ENCODE measurements around the gene CYP1A2. TPM values are rescaled to one million over a fixed set of nuclear protein-coding genes. Genes with fewer than 3 reads are reported as not detected.

The CYP1A2 gene
- total and polyA plus RNA-seq, 12 donors = 0.11 TPM; not detected in 11

DNA sequence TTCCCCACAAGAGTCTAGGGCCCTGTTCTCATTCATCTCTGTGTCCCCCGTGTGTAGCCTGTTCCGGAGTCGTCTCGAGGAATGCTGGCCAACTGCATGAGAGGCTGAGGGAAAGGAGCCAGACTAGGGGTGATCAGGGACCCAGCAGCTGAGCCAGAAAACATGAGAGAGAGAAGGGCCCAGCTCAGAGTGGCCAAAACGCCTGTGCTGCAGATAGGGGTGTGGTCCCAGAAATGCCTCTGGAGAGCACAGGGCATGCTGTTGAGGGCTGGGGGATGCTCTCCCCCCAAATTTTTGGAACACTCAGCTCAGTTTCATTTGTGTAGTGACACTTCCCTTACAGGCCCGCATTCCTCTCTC lies 14.1 kb downstream of the CYP1A2 start:
- no peaks in the 10 kb centered on the region for H3K36me3 ChIP-seq
- ATAC-seq (peak in 5 of 8 donors; percentile 13 to 61 (median 45)), DNase-seq (no peak)
- peaks cover 0 to 2% (median 0%) of the 10 kb centered on the region in 7 donors for H3K27me3 ChIP-seq
- TF ChIP-seq, protein P1, sequence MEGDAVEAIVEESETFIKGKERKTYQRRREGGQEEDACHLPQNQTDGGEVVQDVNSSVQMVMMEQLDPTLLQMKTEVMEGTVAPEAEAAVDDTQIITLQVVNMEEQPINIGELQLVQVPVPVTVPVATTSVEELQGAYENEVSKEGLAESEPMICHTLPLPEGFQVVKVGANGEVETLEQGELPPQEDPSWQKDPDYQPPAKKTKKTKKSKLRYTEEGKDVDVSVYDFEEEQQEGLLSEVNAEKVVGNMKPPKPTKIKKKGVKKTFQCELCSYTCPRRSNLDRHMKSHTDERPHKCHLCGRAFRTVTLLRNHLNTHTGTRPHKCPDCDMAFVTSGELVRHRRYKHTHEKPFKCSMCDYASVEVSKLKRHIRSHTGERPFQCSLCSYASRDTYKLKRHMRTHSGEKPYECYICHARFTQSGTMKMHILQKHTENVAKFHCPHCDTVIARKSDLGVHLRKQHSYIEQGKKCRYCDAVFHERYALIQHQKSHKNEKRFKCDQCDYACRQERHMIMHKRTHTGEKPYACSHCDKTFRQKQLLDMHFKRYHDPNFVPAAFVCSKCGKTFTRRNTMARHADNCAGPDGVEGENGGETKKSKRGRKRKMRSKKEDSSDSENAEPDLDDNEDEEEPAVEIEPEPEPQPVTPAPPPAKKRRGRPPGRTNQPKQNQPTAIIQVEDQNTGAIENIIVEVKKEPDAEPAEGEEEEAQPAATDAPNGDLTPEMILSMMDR (IDR thresholded peaks at IDR 0.05) = no peak
- peaks cover 0 to 14% (median 7%) of the 10 kb centered on the region in 9 donors for H3K4me1 ChIP-seq
- H3K9me3 ChIP-seq = no peaks in the 10 kb centered on the region
- H3K27ac ChIP-seq = peak overlapping the region in 3 of 10 donors; percentile 44 to 80 (median 62)
- intact Hi-C loops (cut with DNase I) = loop anchor here in 5 of 10 donors (10.0 kb wide), 3 partner anchors 68 to 388 kb away; partner anchors contain the start of gene EDC3 (in 1 of the 5)
- 14 to 16% methylated on average over 6 of the region's 6 CpGs for WGBS, 2 donors
- H3K4me3 ChIP-seq = no peak overlapping the region

DNA sequence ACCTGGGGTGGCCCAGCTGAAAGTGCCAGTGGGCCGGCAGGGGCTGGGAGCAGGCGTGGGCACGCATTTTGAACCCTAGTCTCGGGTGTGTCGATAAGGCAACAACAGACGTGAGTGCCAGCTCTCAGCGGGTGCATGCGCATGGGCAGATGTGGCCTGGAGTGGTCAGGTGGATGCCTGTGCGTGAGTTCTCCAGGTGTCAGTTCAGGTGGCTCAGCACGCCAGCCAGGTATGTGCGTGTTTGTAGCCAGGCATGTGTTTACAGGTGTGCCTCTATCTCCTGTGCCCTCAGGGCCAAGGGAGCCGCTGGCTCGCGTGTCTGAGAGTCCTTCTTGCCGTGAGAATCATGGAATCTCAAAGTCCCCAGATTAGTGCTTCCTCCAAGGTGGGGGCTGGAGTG lies 14.8 kb downstream of the CYP1A2 start:
- Histone ChIP-seq H3K27me3 (peaks cover 0 to 4% (median 0%) of the 10 kb centered on the region in 7 donors), H3K36me3 (no peaks in the 10 kb centered on the region), H3K9me3 (no peaks in the 10 kb centered on the region), H3K27ac (peak overlapping the region in 3 of 10 donors; percentile 44 to 80 (median 62)), H3K4me1 (peaks cover 0 to 16% (median 8%) of the 10 kb centered on the region in 9 donors), H3K4me3 (no peak overlapping the region)
- DNase-seq = no peak
- intact Hi-C loops (cut with DNase I) = loop anchor here in 5 of 10 donors (10.0 kb wide), 3 partner anchors 69 to 389 kb away; partner anchors contain the start of gene EDC3 (in 1 of the 5)
- TF ChIP-seq, protein P1 (IDR thresholded peaks at IDR 0.05) = no peak
- 92 to 93% methylated on average over 15 of the region's 15 CpGs for WGBS, 2 donors
- no peak for ATAC-seq

DNA sequence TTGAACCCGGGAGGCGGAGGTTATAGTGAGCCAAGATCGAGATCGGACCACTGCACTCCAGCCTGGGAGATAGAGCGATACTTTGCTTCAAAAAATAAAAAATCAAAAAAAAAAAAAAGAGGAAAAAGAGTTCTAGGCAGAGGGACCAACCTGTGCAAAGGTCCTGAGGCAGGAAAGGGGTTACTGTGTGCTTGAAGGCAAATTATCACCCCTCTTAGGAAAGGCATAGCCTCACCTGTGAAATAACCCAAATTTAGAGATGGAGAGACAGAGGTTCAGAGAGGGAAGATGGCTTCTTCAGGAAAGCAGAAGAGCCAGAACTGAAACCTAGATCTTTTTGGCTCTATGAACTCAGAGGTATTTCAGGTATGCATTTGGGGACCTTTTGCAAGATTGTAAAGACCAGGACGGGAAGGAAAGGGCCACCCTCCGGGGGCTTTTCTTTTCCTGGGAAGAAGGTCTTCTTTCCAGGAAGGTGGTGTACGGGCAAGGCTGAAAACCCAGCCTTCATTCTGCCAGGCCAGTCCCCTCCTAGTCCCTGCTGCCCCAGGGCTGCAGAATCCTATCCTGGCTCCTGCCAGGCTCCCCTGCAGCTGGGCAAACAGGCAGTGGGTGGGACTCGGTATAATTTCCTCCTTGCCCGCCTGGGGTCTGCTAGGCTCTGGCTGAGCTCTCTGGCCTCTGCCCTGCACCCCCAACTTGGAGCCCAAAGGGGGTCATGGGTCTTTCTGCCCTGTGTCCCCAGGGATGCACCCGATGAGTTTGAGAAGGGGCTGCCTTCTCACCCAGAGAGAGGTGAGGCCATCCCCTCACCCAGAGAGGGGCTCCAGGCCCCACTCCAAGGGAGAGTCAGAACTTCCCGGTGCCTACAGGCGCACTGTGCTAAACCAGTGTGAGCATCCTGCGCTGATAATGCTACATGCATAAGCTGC lies 18.8 kb downstream of the CYP1A2 start:
- H3K9me3 ChIP-seq = no peaks in the 10 kb centered on the region
- H3K4me3 ChIP-seq = no peak overlapping the region
- DNase-seq = no peak
- TF ChIP-seq, protein P1 (IDR thresholded peaks at IDR 0.05) = no peak
- H3K27ac ChIP-seq = no peak overlapping the region
- no peak for ATAC-seq
- intact Hi-C loops (cut with DNase I) = loop anchor here (1.0 to 10.0 kb wide), 9 partner anchors 35 to 395 kb away; partner anchors contain the start of gene EDC3 (in 1 of the 10)
- H3K4me1 ChIP-seq = peaks cover 0 to 27% (median 14%) of the 10 kb centered on the region in 9 donors
- WGBS, 2 donors = 84 to 89% methylated on average over 14 of the region's 14 CpGs
- H3K27me3 ChIP-seq = peaks cover 0 to 4% (median 0%) of the 10 kb centered on the region in 7 donors
- no peaks in the 10 kb centered on the region for H3K36me3 ChIP-seq

DNA sequence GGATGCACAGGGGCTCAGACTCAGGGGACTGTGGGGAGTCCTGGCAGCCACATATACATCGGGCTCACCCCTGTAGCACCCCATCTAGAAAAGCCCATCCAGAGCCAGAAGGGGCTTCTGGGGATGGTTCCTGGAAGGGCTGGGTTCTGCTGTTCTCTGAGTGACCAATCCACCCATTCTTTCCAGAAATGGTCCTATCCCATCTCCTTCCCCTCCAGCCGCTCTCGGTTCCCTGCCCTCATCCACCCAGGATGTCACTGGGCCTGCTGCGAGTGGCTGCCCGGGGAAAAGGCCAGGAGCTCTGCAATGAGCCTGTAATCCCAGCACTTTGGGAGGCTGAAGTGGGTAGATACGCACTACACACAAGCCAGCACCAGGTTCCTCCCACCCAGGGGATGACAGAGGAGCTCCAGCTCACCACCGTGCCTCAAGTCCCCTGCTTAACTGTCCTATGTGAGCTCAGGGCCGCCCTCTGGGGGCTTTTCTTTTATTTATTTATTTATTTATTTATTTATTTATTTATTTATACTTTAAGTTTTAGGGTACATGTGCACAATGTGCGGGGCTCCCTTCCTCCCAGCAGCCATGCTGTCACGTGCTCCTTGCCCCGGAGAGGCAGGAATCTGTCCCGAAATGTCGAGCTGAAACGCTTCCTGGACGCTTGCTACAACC lies 19.6 kb downstream of the CYP1A2 start:
- ATAC-seq (no peak), DNase-seq (no peak)
- TF ChIP-seq, protein P1 (IDR thresholded peaks at IDR 0.05) = no peak
- Histone ChIP-seq H3K4me1 (peaks cover 0 to 19% (median 8%) of the 10 kb centered on the region in 9 donors), H3K9me3 (no peaks in the 10 kb centered on the region), H3K27ac (no peak overlapping the region), H3K27me3 (peaks cover 0 to 4% (median 0%) of the 10 kb centered on the region in 7 donors), H3K36me3 (no peaks in the 10 kb centered on the region), H3K4me3 (no peak overlapping the region)
- intact Hi-C loops (cut with DNase I) = loop anchor here (1.0 to 10.0 kb wide), 9 partner anchors 34 to 396 kb away; partner anchors contain the start of gene EDC3 (in 1 of the 10)
- 31 to 33% methylated on average over 15 of the region's 15 CpGs for WGBS, 2 donors
